Measurements from ENCODE around the gene RSRC1.

DNA sequence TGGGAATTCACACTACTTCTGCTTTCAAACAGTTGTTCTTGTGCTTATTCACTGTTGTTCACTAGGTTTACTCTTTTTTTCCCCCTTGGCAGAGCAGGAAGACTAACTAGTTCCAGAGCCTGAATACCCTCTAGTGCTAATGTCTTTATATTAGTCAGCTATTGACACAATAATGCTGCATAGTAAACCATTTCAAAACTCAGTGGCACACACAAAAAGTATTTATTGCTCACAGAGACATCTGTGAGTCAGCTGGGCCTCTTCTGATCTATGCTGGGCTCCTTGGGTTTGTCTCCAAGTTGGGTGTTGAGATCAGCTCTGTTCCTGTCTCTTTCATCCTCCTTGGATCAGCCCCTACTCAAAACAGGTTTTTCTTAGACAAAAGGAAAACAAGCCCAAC lies 51.1 kb downstream of the RSRC1 start:
- TF ChIP-seq CTCF (IDR thresholded peaks at IDR 0.05; ENCODE audit: insufficient read depth, low read depth, low read length) (no peak), EZH2 (IDR thresholded peaks at IDR 0.05; ENCODE audit: insufficient read depth, low read length) (no peak)

Data from astrocyte (in vitro differentiated cells and primary cell).